Stimulated activated CD4-positive, alpha-beta T cell treated with anti-CD3 and anti-CD28 coated beads, TNF-alpha, amount 100 ng/mL, for 24 hours (primary cell): ENCODE results near the gene PCGF5.

Experiments used
- DNase-seq, 3 experiments: peaks; one replicate each; pipeline ENCODE4 v3.0.0-alpha.2; 2020; ENCODE audit warnings: low read depth in 3 of 3

Gene PCGF5

DNA sequence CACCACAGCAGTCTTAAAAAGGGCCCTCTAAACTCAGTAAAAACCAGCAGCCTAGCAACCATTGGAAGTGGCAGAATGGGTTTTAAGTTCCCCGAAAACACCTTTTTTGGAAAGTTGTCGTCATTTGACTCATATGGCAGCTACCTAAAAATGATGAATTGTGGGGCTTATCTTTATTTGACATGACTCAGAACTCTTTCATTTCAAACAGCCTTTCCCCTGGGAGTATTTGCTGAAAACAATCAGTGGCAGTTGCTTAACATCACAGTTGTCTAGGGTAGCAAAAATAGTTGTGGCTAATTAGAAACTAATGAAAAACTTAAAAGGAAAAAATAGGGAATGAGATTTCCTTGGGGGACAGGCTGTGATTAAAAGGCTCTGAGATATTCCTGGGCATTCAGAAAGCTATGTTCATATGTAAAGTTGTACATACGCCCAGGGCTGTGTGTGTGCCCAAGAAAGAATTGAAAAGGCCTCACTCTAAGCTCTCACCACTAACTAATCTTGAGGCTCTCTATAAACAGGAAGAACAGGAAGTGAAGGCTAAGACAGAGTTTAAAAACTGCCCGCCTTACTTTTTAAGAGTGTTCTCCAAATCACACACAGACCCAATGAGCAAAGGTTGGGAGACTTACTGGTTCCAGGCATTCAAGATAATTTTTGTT lies 108.0 kb downstream of the PCGF5 start:
- no peak for DNase-seq
